Femur (tissue), 1 donor: ENCODE results near the gene LSAMP.

Experiments
- DNase-seq: peaks from one replicate; pipeline ENCODE4 v3.0.0-alpha.2; 2017

Gene LSAMP

DNA sequence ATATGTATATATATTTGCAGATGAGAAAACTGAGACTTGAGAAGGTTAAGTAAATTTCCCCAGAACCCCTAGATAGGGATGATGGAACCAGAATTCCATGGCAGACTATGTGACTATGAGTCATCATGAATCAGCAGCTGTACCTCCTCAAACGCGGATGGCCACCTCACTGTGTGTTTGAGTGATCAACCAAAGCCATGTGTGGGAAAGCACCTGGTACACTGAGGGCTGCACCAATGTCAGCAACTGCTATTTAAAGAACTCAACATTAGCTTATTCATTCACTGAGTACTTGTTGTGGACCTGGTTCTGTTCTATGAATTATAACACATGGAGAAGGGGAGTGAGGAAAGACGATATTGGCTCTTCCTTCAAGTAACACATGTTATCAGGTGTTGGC lies 445.0 kb downstream of the LSAMP start:
- DNase-seq, result no peak

DNA sequence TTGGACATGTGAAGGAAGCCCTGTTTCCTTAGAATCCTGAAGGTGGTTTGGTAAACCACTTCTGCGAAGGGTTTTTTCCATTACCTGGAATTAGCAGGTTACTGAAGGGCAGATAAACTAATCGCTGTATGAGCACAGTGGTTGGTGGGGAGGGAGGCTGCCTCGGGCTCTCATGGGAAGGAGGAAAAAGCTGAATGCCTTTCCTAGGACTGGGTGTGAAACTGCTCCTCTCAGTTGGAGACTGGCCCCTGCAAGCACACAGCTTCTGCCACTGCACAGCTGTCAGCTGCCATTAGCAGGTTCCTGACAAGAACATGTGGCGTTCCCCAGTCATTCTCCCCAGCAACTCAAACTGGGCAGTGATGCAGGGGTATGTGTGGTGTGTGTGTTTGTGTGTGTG lies 445.7 kb downstream of the LSAMP start:
- no peak for DNase-seq

DNA sequence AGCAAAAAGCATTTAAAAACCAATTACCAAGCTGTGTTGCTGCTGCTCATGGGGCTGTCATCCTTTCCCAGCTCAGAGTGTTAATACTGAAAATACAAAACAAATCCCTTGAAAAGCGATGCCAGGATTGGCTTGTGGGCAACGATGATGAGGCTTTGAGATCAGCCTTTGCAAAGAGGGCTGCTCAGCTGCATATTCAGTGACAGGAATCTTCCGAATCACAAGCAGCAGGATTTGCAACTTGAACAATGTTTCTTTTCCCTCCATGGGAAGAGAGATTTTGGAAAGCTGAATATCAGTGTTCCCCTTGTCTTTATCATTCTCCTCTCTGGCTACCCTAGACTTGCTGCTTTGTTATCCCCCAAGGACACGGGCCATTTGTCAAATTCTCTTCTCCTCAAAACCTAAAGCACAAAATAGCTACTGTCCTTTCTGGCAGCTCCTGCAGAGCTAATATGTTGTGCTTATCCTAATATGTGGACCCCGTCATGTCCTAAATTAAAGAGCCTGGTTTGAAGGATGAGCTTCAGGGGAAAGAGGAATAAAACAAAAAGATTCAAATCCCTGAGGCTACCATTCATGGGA lies 446.2 kb downstream of the LSAMP start:
- DNase-seq, result no peak

DNA sequence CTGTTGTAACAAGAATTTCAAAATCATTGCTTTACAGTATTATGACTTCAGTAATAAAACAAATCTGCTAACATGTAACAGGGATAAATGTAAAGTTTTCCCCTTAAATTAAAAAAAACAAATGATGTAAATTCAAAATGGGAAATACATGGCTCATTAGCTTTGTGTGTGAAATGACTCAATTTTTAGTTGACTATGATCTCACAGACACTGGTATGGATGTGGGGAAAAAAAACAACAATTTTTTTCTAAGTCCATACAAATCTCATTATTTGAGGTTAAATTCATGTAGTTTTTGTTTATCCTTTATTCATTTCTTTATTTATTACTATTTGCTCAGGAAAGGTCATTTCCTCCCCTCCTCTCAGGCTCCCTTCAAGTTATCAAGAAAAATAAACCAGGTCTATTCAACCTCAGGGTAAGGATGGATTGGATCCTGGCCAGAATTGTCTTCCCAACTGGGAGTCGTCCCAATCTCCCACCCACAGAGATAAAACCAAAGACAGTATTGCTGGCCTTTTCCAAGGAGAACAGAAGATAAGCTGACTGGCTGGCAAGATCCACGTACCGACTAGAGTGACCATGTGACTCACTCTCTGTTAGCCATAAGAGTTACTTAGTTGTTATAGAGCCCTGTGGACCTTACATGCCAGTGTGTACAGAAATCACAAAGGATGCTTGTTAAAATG lies 448.7 kb downstream of the LSAMP start:
- no peak for DNase-seq

DNA sequence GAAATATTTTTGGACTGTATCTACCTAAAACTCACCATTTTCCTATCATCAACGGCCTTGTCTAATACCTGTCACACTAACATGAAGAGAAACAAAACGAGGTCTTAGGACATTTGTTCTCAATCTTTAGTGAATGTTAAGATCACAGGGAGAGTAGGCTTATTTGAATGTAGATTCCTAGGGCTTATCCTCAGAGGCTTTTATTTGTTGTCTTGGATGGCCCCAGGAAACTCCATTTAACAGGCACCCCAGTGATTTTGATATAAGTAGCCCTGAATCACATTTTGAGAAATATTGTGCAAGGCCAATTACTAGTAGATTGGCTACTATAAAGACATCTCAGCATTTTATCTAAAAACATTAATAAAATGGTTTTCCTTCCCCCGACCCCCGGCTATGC lies 454.6 kb downstream of the LSAMP start:
- DNase-seq, result no peak

DNA sequence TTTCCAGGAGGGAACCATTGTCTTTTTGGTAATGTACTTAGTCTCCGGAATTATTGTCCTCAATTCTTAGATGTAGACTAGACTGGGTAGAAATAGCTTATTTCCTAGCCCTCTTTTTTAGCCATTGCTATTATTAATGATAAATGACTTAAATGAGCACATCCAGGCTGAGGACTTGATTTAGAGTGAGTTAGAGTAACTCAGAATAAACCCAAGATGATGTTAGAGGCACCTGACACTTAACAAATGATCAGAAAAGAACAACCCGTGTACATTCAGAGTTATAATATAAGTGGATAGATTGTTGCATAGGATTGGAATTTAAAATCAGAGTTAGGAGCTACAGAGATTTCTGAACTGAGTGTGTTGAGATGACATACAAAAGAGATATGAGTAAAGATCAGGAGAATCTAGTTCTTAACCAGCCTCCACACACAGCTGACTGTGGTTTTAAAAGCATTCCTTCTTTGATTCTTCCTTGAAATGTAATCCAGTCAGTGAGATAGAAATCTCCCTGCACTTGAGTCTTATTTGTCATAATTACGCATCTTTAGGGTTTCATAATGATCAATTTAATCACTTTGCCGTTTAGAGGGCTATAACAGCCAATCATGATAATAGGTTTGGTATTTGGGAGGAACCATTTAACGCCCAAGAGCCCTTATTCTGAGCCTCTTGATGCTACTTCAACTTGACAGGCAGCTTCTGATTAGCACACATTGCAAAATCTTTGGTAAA lies 455.4 kb downstream of the LSAMP start:
- DNase-seq, result no peak

DNA sequence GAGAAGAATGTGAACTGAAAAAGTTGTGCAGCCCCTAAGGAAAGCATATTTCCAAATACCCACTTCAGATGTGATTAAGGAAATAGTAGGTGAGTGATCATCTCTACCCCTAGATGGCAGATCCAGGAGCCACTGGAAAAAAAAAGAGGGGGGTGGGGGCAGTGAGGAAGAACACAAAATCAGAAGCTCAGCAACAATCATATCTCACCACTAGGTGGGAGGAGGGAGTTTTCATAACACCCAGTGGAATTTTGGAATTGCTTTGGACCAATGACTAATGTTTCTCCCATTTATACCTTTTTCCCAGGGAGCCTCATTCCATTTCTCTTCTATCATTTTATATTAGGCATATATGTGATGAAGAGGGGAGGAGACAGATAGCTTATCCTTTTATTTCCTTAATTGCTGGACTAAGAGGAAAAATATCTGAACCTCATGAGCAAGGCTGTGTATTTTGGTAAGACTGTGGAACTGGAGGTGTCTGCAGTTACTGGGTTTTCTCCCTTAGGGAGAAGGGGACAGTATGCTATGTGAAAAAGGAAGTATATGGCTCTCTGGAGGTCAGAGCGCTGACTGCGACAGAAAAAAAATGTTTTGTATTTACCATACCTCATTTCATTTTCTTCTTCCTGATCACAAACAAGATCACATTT lies 458.6 kb downstream of the LSAMP start:
- DNase-seq, result no peak

DNA sequence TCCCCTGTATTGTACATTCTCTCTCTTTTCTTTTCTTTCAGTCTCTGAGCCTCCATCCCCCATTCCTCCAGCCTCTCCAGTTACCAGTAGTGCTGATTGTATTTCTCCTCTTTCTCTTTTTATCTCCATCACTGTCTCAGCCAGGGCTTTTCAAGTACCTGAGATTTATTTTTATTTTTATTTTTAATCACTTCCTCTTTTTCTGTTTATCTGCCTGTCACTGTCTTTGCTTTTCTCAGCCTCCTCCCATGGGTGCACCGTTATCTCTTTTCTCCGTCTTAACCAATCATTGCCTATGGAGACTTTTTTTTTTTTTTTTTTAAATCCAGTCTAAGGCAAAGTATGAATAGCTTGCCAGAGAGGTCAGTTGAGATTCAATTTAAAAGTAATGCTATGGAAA lies 462.7 kb downstream of the LSAMP start:
- DNase-seq, result no peak

DNA sequence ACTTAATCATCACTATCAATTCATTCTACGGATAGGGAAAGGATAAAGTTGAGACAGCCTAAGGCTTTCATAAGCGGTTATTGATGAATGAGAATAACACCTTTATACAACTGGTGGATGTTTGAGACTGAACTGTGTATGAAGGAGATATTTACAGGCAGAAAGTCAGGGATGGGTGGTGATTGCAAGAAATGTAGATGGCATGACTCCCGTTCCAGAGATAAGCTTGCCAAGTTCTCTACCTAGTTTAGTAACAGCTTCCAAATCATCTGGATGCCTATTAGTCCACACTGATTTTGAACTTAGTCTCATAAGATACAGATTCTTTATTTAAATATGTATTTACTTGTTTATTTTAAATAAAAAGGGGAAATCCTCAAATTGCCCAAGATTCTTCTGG lies 463.2 kb downstream of the LSAMP start:
- no peak for DNase-seq

DNA sequence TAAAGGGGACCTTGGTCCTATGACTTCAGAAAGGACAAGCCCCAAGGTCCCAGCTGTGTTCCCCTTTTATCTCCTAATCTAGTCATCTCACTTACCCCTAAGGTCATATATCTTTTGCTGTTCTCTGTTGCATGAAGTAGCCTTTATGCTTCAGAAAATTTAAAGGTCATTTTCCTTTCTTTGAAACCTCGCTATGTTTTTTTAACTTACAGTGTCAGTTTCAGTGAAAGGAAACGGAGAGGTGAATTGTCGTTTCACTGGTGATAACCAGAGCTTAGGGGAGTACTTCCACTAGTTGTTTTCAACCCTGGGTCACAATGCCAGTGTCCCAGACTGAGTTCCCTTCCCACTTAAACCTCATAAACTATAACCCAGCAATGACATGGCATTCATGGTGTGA lies 464.6 kb downstream of the LSAMP start:
- no peak for DNase-seq

DNA sequence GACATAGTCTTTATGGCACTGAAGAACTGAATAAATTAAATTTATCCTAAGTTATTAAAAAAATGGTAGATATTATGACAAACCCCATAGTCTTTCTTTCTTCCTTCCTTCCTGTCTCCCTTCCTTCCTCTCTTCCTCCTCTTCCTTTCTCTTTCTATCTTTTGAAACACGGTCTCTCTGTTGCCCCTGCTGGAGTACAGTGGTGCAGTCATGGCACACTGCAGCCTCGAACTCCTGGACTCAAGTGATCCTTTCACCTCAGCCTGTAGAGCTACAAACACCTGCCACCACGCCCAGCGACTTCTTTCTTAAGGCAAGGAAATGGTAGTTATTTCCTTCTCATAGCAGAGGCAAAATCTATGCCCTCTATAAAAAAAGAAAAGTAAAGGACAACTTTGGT lies 467.4 kb downstream of the LSAMP start:
- no peak for DNase-seq

DNA sequence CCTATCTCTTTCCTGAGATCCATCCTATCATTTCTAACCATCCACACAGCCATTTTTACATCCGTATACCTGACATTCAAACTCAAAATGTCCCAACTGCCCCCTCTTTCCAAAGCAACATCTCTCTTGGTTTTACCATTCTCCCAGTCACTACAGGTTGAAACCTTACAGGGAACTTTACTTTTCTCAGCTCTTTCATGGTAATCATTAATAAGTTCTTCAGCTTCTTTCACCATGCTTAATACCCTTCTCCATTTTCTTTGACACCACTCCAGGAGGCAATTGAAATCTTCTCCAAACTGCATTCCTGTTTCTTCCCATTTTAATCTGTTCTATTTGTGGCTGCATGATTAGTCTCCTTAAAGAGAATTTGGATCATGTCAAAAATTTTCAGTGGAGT lies 469.5 kb downstream of the LSAMP start:
- no peak for DNase-seq

DNA sequence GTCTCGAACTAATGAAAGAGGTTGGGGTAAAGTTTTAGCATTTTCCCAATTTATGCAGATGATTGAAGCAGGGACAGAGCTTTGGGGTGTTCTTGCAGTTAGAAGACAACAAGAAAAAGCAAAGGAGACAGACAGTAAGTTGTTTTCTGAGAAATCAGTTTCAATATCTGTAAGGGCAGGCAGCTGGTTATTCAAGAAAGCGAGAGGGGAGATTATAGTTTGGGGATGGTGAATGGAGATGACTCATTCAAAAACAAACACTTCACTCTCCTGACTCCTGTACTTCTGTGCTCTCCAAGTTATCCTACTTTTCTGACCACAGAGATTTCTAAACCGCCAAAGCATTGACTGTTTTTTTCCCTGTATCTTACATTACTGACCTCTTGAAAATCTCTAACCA lies 469.9 kb downstream of the LSAMP start:
- no peak for DNase-seq

DNA sequence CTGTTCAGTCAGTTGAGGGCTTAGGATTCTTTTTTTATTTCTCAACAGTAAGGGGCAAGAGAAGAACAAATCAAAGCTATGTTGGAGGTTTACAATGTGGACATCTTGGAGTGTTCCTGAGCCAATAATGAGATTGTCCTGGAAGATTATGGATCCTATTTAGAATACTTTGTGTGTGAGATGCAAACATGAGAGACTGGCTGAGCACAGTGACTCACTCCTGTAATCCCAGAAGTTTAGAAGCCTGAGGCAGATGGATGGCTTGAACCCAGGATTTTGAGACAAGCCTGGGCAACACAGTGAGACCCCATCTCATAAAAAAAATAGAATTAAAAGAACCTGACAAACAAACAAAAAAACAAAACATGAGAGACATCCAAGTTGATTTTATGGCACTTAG lies 470.3 kb downstream of the LSAMP start:
- DNase-seq, result no peak

DNA sequence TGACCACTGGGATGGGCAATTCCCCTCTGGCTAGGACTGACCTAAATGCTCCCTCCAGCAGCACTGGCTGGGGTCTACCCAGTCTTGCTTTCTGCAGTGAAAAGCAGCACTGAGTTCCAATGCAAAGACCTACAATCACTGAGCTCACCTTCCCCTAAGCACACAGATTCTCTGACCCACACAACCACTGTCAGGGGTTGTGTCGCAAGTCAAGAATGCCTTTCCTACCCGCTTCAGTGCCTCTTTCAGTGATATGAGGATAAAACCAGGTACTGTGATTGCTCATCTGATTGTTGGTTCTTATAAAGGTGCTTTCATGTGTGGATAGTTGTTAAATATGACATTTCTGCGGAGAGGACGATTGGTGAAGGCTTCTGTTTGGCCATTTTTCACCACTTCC lies 476.4 kb downstream of the LSAMP start:
- no peak for DNase-seq

DNA sequence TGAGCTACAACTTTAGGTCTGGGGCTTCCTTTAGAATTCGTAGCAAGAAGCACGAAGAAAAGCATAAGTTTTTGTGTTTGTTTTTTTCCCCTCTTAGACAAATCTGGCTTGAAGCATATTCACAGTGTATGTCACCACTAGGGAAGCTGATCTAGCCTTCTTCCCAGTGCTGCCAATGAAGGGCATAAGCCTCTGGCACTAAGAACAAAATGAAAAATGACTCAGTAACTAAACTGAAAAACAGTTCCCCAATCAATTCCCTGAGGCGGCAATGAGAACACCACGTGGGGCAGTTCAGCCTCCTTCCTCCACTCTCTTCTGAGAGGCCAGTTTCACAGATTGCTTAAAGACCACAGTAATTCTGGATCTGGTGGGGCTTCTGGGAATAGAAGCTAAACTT lies 483.9 kb downstream of the LSAMP start:
- no peak for DNase-seq

DNA sequence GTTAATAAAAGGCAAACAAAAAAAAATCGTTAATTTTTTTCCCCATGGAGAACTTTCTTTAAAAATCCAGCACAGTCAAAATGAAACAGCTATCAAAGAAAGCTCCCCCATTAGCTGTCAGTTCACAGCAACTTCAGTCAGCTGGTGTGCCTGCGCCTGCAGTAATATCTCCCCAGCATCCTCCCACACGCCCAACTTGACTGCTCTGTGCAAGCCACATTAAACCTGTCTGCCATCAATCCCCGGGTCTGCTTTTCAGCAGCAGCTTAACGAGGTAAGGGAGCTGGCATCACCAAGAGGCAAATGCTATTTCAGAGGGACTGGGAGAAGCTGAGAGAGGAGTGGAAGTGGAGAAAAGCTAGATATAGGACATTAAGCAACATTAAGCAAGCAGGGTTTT lies 484.5 kb downstream of the LSAMP start:
- no peak for DNase-seq

DNA sequence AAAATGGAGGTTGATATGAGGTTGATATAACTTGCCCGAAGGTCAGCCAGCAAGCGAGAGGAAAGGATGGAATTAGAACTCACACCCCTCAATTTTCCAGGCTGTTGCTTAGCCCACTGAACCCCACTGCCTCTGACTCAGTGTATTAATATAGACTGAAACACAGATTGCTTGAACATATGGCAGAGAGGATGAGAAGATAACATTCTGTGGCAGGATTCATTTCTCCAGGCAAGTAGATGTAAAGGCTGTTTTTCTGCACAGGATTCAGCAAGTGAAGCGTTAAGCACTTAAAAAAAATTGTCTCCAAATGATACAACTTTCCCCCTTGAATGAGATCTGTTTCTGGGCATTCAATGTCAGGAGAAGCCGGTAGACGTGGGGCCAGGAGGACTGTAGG lies 486.8 kb downstream of the LSAMP start:
- no peak for DNase-seq

DNA sequence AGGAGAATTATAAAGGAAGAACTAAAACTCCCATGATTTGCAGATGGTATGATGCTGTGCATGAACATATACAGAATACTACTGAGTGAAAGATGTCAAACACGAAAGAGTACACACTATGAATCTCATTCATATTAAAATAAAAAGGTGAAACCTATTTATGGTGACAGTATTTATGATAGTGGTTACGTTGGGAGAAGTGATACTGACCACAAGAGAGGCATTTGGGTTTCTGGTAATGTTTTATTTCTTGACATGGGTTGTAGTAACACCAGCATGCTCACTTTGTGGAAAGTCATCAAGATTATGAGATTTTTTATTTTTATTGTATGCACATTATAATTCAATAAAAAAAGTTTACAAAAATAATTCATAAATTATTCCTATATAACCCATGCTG lies 498.0 kb downstream of the LSAMP start:
- DNase-seq, result no peak

DNA sequence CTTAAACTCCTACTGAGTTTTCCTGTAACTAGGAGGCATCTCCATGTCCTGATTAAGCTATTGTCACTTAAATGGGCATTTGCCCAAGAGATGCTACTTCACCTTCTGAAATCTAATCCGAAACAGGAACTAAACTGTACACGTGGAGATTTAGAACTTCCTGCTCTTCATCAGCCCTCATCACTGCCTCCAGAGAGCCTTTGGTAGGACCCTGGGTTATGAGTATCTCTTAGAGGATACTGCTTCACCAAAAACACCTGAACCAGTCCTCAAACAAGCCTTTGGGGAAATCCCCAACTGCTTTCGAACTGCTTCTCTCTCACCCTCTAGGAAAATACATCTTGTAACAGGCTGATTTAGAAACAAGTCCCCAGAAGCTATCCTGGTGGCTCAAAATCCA lies 501.7 kb downstream of the LSAMP start:
- DNase-seq, result no peak

DNA sequence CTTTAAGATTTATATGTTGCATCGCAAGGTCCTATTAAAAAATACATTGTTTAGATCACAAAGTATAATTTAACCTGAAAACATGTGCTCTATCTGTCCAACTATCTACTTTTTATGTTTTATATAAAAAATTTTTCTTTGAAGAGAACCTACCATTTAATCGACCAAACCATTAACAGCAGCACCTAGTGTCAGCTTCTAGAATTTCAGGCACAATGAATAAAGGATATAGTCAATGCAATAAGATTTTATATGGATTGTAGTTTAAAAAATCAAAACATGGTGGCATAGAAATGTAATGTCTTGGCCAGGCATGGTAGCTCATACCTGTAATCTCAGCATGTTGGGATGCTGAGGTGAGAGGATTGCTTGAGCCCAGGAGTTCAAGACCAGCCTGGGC lies 508.2 kb downstream of the LSAMP start:
- DNase-seq, result no peak

DNA sequence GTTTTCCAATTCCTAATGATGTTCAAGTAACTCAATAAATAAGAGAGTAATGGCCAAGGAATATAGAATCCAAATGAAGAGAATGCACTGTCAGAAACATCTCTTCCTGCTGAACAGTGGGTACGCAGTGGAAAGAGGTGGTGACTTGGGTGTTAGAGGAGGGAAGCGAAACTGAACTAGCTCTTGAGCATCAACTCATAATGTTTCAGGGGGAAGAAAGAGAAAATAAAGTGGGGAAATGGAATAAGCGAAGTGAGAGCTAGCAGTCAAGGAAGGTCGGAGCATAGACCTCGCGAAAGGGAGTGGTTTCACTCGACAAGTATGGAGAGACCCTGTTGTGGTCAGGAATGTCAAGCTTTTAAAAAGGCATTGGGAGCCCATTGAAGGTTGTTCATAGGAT lies 512.5 kb downstream of the LSAMP start:
- no peak for DNase-seq

DNA sequence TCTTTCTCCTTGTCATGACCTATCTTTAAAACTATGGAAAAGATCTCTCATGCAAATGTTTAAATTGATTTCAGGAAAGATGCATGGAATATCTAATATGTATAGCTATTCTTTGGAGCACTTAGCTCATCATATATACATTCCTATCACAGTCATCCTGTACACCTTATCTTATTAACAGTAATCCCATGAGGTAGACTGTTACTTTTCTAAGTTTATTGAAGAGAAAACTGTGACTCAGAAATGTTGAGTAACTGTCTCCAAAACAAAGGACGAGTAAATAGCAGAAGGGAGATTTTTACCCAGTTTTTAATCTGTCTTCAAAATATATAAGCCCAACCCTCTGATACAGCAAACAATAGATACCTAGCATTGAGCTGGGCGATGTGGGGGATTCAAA lies 513.7 kb downstream of the LSAMP start:
- DNase-seq, result no peak

DNA sequence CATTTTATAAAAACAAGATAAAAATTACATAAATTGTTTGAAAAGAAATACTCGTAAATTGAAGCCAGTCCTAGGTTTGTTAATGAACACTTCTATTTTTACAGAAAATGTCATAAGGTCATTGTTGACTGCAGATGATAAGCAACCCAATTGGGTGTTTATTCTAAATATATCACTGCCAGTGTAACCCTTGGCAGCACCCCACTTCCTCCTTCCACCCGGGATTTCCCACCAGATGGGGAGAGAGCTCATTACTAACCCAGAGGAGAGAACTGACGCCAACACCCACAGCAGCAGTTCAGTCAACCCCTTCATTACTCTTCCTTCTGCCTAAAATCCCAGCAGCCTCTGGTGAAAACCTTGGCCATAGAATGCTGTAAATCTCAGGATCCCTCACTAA lies 514.4 kb downstream of the LSAMP start:
- no peak for DNase-seq
